GM19035 (cell line): ENCODE results near the gene CCNB1.
A peak's percentile ranks its signal among the peaks of the same experiment; 100 is the strongest.
"Not testable (repeated sequence)": the region's sequence is repeated elsewhere in the genome, so short reads cannot be mapped to it uniquely, and the experiment has no call there.

Experiments
- ATAC-seq: cut with Tn5 transposase; IDR thresholded peaks from one replicate; pipeline ENCODE4 v1.9.1; 2021; ENCODE audit not compliant: unreplicated experiment

The CCNB1 gene

DNA sequence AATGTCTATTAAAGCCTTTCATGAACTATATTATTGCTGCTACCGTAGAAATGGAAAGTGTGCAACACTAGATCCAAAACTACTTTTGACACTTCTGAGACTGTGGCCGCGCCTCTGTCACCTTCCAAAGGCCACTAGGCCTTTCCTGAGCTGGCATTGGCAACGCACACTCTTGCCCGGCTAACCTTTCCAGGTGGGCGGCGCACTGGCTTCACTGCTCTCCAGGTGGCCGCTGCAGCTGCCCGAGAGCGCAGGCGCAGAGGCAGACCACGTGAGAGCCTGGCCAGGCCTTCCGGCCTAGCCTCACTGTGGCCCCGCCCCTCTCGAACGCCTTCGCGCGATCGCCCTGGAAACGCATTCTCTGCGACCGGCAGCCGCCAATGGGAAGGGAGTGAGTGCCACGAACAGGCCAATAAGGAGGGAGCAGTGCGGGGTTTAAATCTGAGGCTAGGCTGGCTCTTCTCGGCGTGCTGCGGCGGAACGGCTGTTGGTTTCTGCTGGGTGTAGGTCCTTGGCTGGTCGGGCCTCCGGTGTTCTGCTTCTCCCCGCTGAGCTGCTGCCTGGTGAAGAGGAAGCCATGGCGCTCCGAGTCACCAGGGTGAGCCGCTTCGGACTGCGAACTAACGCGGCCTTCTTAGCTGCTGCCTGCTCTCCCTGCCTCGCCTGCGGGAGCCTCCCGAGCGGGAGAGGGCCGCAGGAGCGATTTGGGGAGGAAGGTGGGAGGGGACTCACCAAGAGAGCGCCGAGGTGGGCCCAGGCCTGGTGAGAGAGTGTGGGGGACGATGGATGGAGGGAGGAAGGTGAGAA, at the start of gene CCNB1:
Gene CCNB1 (plus strand): TSS at position 465 of the 807 bp plus-strand sequence. CDS start 113 bp downstream, at position 578.
- ATAC-seq, result peak; percentile 98

DNA sequence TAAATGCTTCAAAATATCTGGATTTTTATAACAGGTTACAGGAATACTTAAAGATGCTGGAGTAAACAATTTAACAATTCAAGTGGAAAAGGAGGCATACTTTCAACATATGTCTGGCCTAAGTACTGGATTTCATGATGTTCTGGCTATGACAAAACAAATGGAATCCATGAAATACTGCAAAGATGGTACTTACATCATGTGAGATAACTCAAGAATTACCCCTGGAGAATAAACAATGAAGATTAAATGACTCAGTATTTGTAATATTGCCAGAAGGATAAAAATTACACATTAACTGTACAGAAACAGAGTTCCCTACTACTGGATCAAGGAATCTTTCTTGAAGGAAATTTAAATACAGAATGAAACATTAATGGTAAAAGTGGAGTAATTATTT, 37.5 kb upstream of the CCNB1 start:
- no peak for ATAC-seq

DNA sequence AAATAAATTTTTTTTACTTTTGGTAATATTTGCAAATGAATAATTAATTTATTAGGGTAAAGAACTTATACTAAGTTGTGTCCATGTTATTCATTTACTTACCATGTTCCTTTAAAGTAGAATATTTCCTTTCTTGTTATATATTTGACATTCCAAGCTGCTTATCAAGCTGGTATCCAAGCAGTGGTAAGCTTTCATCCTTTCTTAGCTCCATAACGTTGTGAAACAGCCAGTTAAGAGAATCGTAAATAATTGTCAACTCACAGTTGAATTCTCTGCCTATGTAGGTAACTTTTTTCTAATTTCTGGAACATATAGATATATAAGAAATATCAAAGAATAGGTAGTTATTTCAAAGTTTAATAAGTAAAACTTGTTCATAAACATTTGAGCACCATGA, 36.7 kb upstream of the CCNB1 start:
- no peak for ATAC-seq

DNA sequence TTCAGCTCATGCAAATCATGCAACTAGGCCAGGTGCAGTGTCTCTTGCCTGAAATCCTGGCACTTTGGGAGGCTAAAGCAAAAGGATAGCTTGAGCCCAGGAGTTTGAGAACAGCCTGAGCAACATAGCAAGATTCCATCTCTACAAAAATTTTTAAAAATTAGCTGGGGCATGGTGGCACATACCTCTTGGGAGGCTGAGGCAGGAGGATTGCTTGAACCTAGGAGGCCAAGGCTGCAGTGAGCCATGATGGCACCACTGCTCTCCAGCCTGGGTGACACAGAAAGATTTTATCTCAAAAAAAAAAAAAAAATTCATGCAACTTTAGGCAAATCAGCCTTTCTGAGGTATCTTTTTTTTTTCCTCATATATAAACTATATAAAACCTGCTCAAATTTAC, 35.6 kb upstream of the CCNB1 start:
- no peak for ATAC-seq

DNA sequence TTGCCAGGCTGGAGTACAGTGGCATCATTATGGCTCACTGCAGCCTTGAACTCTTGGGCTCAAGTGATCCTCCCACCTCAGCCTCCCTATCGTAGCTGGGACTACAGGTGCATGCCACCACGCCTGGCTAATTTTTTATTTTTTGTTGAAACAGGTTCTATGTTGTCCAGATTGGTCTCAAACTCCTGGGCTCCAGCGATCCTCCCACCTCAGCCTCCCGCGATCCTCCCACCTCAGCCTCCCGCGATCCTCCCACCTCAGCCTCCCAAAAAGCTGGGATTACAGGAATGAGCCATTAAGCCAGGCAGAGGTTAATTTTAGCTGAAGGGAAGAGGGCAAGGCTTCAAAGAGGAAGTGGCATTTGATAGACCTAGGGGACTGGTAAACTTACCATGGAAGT, 32.8 kb upstream of the CCNB1 start:
- no peak for ATAC-seq

DNA sequence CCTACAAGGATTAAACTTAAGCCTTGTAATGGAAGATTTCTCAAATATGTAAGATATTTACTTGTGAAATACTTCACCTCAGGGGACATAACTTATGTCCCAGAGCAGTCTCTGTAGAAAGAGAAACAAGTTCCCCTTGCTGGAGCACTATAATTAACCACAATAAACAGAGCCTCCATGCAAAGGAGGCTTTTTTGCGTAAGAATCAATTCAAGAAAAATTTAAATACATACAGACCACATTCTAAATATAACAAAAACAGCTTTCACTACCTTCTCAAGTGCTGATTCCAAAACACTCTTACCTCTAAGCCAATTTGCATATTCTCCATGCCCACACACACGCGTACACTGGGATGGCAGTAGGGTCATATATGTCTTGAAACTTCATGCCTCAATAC, 30.7 kb upstream of the CCNB1 start:
- ATAC-seq, result peak; percentile 92

DNA sequence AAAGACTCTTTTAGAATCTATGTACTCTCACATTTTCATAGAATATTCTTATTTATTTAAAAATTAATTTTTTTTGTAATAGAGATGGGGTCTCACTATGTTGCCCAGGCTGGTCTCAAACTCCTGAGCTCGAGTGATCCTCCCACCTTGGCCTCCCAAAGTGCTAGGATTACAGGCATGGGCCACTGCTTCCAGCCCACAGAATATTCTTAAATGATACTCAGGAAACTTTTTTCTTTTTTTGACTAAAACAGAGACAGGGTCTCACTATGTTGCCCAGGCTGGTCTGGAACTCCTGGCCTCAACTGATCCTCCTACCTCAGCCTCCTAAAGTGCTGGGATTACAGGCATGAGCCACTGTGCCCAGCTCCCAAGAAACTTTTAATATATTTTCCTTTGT, 29.7 kb upstream of the CCNB1 start:
- not testable (repeated sequence) for ATAC-seq

- no peak for ATAC-seq
Measured at GRCh38 chr5:69137807-69138206, 29.1 kb upstream of the CCNB1 start.

DNA sequence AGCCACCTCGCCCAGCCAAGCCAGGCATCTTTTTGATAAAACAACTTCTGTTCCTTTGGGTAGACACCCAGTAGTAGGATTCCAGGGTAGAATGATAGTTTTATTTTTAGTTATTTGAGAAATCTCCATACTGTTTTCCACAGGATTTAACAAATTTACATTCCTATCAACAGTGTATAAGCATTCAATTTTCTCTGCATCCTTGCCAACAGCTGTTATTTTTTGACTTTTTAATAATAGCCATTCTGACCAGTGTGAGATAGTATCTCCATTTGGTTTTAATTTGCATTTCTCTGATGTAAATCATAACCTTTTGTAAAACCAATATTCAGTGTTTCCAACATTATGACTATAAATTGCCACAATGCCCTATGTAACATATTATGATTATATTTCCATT, 28.2 kb upstream of the CCNB1 start:
- ATAC-seq, result no peak

DNA sequence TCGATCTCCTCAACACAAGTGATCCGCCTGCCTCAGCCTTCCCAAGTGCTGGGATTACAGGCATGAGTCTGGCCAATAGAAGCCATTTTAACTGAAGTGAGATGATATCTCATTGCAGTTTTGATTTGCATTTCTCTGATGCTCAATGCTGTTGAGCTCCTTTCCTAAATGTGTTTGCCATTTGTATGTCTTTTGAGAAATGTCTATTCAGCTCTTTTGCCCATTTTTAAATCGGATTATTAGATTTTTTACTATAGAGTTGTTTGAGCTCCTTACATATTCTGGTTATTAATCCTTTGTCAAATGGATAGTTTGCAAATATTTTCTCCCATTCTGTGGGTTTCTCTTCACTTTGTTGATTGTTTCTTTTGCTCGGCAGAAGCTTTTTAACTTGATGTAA, 26.7 kb upstream of the CCNB1 start:
- ATAC-seq, result not testable (repeated sequence)

DNA sequence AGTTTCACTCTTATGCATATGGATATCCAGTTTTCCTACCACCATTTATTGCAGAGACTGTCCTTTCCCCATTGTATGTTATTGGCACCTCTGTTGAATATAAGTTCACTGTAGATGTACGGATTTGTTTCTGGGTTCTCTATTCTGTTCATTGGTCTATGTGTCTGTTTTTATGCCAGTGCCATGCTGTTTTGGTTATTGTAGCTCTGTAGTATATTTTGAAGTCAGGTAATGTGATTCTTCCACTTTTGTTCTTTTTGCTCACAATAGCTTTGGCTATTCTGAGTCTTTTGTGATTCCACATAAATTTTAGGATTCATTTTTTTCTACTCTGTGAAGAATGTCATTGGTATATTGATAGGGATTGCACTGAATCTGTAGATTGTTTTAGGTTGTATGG, 26.1 kb upstream of the CCNB1 start:
- ATAC-seq, result no peak

DNA sequence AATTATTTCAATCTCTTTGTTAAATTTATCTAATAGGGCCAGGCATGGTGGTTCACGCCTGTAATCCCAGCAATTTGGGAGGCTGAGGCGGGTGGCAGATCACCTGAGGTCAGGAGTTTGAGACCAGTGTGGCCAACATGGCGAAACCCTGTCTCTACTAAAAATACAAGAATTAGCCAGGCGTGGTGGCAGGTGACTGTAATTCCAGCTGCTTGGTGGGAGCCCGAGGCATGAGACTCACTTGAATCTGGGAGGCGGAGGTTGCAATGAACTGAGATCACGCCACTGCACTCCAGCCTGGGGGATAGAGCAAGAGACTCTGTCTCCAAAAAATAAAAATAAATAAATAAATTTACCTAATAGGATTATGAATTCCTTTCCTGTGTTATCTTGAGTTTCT, 18.4 kb upstream of the CCNB1 start:
- not testable (repeated sequence) for ATAC-seq

DNA sequence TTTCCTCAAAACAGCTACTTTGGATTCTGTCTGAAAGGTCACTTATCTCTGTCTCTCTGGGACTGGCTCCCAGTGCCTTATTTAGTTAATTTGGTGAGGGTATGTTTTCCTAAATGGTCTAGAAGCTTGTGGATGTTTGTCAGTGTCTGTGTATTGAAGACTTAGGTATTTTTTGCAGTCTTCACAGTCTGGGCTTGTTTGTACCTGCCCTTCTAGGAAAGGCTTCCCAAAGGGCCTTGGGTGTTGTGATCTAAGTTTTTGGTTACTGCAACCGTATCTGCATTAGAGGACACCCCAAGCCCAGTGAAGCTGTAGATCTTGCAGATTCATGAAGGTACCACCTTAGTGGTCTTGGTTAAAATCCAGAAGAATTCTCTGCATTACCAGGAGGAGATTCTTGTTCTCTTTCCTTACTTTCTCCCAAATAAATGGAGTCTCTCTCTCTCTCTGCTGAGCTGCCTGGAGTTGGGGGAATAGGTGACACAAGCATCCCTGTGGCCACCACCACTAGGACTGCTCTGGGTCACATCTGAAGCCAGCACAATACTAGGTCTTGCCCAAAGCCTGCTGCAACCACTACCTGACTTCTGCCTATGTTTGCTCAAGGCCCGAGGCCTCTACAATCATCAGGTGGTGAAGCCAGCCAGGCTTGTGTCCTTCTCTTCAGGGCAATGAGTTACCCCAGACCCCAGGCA, 17.8 kb upstream of the CCNB1 start:
- ATAC-seq, result no peak

- no peak for ATAC-seq
Measured at GRCh38 chr5:69149676-69150010, 17.3 kb upstream of the CCNB1 start.

GRCh38 chr5:69152731-69153130, 14.2 kb upstream of the CCNB1 start:
- no peak for ATAC-seq

DNA sequence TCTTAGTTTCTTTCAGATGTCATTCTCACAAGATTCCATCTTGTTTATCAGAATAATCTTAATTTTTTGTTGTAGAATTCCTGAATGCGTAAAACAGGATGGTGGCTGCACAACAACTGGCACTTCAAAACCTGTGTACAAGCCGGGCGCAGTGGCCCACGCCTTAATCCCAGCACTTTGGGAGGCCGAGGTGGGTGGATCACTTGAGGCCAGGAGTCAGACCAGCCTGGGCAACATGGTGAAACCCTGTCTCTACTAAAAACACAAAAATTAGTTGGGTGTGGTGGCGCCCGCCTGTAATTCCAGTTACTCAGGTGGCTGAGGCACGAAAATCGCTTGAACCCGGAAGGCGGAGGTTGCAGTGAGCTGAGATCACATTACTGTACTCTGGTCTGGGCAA, 10.5 kb upstream of the CCNB1 start:
- no peak for ATAC-seq

DNA sequence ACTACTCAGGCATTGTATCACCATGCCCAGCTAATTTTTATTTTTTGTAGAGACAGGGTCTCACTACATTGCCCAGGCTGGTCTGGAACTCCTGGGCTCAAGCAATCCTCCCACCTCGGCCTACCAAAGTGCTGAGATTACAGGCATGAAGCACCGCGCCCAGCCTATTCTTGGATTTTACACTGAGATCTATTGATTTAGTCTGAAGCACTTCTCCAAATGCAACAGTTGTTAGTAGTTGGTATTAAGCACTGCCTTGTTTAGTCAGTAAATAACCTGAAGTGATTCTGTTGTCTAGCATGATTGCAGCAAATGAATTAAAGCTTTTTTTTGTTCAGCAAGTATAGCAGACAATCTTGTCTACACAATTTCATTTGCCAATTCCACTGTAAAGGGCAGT, 8.9 kb upstream of the CCNB1 start:
- ATAC-seq, result no peak

GRCh38 chr5:69160651-69161050, 6.3 kb upstream of the CCNB1 start:
- ATAC-seq, result no peak

- no peak for ATAC-seq
Measured at GRCh38 chr5:69167493-69167855, 524 bp downstream of the CCNB1 start.

DNA sequence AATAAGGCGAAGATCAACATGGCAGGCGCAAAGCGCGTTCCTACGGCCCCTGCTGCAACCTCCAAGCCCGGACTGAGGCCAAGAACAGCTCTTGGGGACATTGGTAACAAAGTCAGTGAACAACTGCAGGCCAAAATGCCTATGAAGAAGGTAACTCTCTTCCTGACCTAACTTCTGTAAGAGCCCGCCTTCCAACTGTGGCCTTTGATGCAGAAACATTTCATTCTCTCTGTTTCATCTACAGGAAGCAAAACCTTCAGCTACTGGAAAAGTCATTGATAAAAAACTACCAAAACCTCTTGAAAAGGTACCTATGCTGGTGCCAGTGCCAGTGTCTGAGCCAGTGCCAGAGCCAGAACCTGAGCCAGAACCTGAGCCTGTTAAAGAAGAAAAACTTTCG, 979 bp downstream of the CCNB1 start:
- no peak for ATAC-seq

- ATAC-seq, result no peak
Measured at GRCh38 chr5:69170495-69170894, 3.5 kb downstream of the CCNB1 start.

DNA sequence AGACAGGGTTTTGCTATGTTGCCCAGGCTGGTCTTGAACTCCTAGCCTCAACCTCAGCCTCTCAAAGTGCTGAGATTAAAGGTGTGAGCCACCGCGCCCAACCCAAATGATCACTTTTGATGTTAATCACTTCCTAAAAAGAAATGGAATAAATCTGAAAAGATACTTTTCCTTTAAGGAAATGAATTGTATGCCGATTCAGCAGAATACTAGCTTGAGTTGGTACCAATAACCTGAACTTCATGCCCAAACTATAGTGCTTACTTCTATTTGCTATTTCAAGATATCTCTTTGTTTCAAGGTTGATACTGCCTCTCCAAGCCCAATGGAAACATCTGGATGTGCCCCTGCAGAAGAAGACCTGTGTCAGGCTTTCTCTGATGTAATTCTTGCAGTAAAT, 4.0 kb downstream of the CCNB1 start:
- no peak for ATAC-seq
